Posterior cingulate gyrus (tissue), 11 donors: ENCODE results near the gene TNFRSF9.
A peak's percentile ranks its signal among the peaks of the same experiment; 100 is the strongest.

Experiments
- DNase-seq, 10 donors: peaks; one replicate each; pipeline versions ENCODE4 v3.0.0 to v3.0.0-alpha.2; 2020 to 2021; ENCODE audit warnings: mixed read lengths in 3 of 10
- intact Hi-C: fragments of 100-400 bp; cut with DNase I; formaldehyde crosslinking; loops from one replicate; pipeline ENCODE4 v1.15.1; 2023

TNFRSF9 gene

DNA sequence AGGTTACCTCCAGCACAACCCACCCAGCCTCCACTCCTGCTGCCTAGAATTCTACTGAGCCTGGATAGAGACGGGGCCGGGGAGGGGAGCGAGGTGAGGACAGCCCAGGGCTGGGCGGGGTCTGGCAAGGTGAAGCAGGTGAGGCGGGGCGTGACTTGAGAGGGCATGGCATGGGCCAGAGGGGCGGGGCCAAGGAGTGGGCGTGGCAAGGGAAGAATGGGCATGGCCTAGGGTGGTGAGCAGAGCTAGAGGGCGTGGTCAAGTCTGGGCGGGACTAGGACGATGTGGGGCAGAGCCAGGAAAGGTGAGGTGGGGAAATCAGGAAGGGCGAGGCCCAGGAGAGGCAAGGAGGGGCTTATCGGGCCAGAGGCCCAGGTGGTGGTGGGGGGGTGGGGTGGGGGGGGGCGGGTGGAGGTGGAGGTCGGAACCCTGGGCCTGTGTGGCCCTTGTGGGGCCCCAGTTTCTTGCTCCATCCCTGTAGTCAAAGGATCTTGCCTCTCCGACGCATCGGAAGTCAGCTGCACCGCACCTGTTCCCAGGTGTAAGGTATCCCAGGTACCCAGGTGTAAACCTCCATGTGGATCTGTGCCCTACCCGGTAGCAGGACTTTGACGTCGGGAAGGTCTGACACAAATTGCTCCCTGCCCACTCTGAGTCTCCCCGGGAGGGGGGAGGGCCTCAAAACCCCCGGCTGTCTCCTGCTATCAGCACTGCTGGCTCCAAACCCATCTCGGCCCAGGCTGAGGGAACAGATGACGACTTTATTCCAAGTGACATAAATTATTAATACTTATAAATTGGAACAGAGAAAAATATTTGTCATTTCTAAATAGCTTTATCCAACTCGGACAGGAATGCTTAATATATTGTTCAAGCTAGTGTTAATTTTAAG lies 54.9 kb downstream of the TNFRSF9 start:
- intact Hi-C loops, result no loop called here
- DNase-seq, result no peak

- no peak for DNase-seq
- intact Hi-C loops, result no loop called here
Measured at GRCh38 chr1:7884757-7885156, 55.9 kb downstream of the TNFRSF9 start.

- DNase-seq, result no peak
- intact Hi-C loops, result no loop called here
Measured at GRCh38 chr1:7879228-7879627, 61.4 kb downstream of the TNFRSF9 start.

DNA sequence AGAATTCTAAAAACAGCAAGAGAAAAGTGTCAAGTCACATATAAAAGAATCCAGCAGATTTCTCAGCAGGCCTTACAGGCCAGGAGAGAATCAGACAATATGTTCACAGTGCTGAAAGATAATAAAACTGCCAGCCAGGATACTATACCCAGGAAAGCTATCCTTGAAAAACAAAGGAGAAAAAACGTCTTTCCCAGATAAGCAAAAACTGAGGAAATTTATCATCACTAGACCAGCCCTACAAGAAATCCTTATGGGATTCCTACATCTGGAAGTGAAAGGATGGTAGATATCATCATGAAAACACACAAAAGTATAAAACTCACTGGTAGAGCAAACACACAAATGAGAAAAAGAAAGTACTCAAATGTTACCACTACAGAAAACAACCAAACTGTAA lies 62.6 kb downstream of the TNFRSF9 start:
- DNase-seq, result no peak
- intact Hi-C loops, result no loop called here

DNA sequence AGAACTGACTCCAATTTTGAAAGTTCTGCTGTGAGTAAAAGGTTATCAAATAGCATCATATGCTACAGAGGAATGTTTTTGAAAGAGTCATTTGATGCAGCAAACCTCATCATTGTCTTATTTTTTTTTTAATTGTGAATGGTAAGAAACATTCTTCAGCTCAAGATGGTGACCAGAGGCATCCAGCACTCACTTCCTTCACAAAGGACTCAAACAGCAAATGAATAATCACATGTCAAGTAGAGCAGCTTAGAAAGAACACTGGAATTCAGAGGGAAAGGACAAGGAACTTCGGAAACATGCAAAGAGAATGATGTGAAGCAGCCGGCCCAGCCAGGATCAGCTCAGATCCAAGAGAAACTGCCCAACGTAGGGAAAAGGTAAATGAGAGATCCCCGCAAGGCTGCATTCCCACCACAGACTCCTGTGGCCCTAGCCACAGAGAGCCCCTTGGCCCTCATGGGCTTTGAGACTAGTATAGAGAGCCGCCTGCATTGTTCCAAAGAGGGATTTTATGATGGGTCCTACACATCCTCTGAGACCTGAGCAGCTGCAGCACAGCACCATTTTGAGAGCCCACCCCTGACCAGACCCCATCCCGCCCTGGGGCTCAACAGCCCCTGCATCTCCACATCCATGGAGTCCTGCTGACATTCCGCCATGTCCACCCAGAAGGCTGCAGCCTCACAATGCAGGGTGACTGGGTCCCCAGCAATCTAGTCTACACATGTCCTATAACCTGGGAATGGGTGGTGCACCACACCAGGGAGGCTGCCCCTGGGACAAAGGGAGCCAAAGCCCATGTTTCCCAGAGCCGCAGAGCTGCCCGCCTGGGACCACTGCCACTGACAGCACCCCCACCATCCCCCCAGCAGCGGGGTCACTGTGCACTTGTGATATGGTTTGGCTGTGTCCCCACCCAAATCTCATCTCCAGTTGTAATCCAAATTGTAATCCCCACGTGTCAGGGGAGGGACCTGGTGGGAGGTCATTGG lies 66.5 kb downstream of the TNFRSF9 start:
- intact Hi-C loops, result no loop called here

DNA sequence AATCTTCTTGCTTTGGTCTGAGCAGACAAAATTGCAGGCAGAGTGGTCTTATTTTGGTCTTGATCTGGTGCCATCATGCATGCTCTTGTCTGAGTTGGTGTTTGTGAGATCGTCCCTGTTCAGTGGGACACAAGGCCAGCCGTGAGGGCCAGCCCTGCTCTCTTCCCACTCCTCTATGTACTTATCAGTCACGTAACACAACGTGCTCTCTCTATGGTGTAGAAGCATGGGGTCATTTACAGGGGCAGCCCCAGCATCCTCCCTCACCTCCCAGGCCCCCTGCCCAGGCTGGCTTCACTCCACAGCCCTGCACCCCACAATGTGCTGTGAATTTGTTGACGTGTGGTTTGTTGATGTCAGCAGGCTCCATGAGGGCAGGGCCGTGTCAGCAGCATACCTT lies 69.5 kb downstream of the TNFRSF9 start:
- no peak for DNase-seq
- intact Hi-C loops, result no loop called here

More for the DNA sequence above, 66.5 kb downstream of the TNFRSF9 start:
- DNase-seq, result no peak

GRCh38 chr1:7869136-7869920 lies 71.3 kb downstream of the TNFRSF9 start:
- DNase-seq, result peak in 1 of 10 donors; percentile 31
- intact Hi-C loops, result no loop called here

- intact Hi-C loops, result no loop called here
- DNase-seq, result peak in 1 of 10 donors; percentile 42
Measured at GRCh38 chr1:7868070-7868780, 72.4 kb downstream of the TNFRSF9 start.

GRCh38 chr1:7865978-7866377 lies 74.7 kb downstream of the TNFRSF9 start:
- intact Hi-C loops, result no loop called here
- no peak for DNase-seq
